Transverse colon (tissue), 4 donors: Measurements from ENCODE around the gene CDK11B. TPM values are rescaled to one million over a fixed set of nuclear protein-coding genes. Genes with fewer than 3 reads are reported as not detected.

Source experiments
- DNase-seq: peaks from one replicate; pipeline ENCODE4 v3.0.0-alpha.2; 2019
- H3K27ac ChIP-seq, 4 donors: fragments of 200-600 bp; sonication (generic); 2 replicates each; pipeline ENCODE4 v1.5.1; 2016 to 2018; ENCODE audit warnings: inconsistent platforms in 4 of 4
- H3K27me3 ChIP-seq: fragments of 200-600 bp; sonication (generic); 2 replicates; pipeline ENCODE4 v1.5.1; 2017; ENCODE audit warnings: inconsistent platforms
- H3K36me3 ChIP-seq, 4 donors: fragments of 200-600 bp; sonication (generic); 2 replicates each; pipeline ENCODE4 v1.5.1; 2017 to 2019; ENCODE audit warnings: inconsistent platforms in 4 of 4
- H3K4me1 ChIP-seq, 4 donors: fragments of 200-600 bp; sonication (generic); 2 replicates each; pipeline ENCODE4 v1.5.1; 2017 to 2020; ENCODE audit warnings: inconsistent platforms in 4 of 4
- H3K4me3 ChIP-seq, 4 donors: fragments of 200-600 bp; sonication (generic); 1 replicate in 1 of 4; 2 replicates in 3 of 4; pipeline versions ENCODE4 v1.5.1 to v1.6.1; 2017 to 2019; ENCODE audit warnings: inconsistent platforms in 4 of 4
- H3K9me3 ChIP-seq, 2 donors: fragments of 200-600 bp; sonication (generic); 2 replicates each; pipeline ENCODE4 v1.5.1; 2017 to 2019; ENCODE audit warnings: inconsistent platforms in 2 of 2
- CTCF ChIP-seq, 5 experiments: fragments of 200-600 bp in 3 of 5; fragments of 450-650 bp in 2 of 5; sonication (generic) in 3 of 5; IDR thresholded peaks; 1 replicate in 2 of 5; 2 replicates in 3 of 5; pipeline ENCODE4 v1.5.1; 2016 to 2017; ENCODE audit warnings: antibody characterized with exemption in 5 of 5, inconsistent platforms in 3 of 5, mild to moderate bottlenecking in 2 of 5, moderate library complexity in 1 of 5
- EP300 ChIP-seq: sonication (generic); formaldehyde crosslinking; IDR thresholded peaks from one replicate; pipeline ENCODE4 v1.6.1; 2017; ENCODE audit warnings: antibody characterized with exemption, low read depth
- POLR2A ChIP-seq: fragments of 450-650 bp; IDR thresholded peaks from one replicate; pipeline ENCODE4 v1.6.1; 2016; ENCODE audit warnings: antibody characterized with exemption, mild to moderate bottlenecking, moderate library complexity
- POLR2AphosphoS5 ChIP-seq, 3 donors: sonication (generic); formaldehyde crosslinking; IDR thresholded peaks; one replicate each; pipeline ENCODE4 v1.6.1; 2016; ENCODE audit warnings: antibody characterized with exemption in 3 of 3
- WGBS, 2 donors: methylation state at CpG; one replicate each; pipeline ENCODE4 v1.1.5; 2018; ENCODE audit warnings: low coverage in 1 of 2; 5-methylcytosine and 5-hydroxymethylcytosine counted together
- in situ Hi-C, 4 donors: fragments of 200-750 bp; cut with MboI; loops; one replicate each; pipeline versions ENCODE4 v1.15.0 to v1.15.1; 2017; ENCODE audit warnings: low sequenced_read_pairs in 3 of 4, low pct_ligation_motif_present in 1 of 4, low pct_unique_long_range_greater_than_20kb in 1 of 4
- intact Hi-C: fragments of 100-400 bp; cut with DNase I; formaldehyde crosslinking; loops from one replicate; pipeline ENCODE4 v1.15.1; 2023; ENCODE audit warnings: low total_unique reads
- total RNA-seq, 4 donors: library from RNA; depleted of rRNA; stranded (reverse); fragments of >200 nt; gene quantifications; one replicate each; pipeline ENCODE4 v1.1.0, GENCODE V29; 2016

The CDK11B gene
- total RNA-seq, 4 donors from 2014 or later, result 28.4 to 183 (median 60.5) TPM

- no peaks in the 10 kb centered on the region for H3K36me3 ChIP-seq
- peaks cover 45% of the 10 kb centered on the region for H3K27me3 ChIP-seq
- intact Hi-C loops (no loop called here), in situ Hi-C loops (no loop called here)
- H3K9me3 ChIP-seq, result no peaks in the 10 kb centered on the region
- H3K4me3 ChIP-seq, result no peak overlapping the region
- no peak overlapping the region for H3K27ac ChIP-seq
- H3K4me1 ChIP-seq, result peaks cover 5 to 11% (median 10%) of the 10 kb centered on the region in 4 donors
- 60% methylated on average over 13 of the region's 13 CpGs; no CpG with 5 or more reads in 1 of the 2 donors for WGBS, 2 donors
- TF ChIP-seq POLR2AphosphoS5 (IDR thresholded peaks at IDR 0.05), result no peak
- TF ChIP-seq EP300, result no peak
- no peak for TF ChIP-seq POLR2A
- TF ChIP-seq CTCF (IDR thresholded peaks at IDR 0.05), result no peak
- no peak for DNase-seq
Measured at GRCh38 chr1:1602968-1603506, 55.8 kb downstream of the CDK11B start.

- in situ Hi-C loops, result no loop called here
- whole genome bisulfite sequencing, 2 donors, result 38 to 55% methylated on average over 7 to 18 of the region's 18 CpGs
- Histone ChIP-seq H3K27ac (no peak overlapping the region), H3K9me3 (no peaks in the 10 kb centered on the region), H3K4me1 (peaks cover 5 to 14% (median 10%) of the 10 kb centered on the region in 4 donors), H3K4me3 (no peak overlapping the region), H3K27me3 (peaks cover 51% of the 10 kb centered on the region), H3K36me3 (no peaks in the 10 kb centered on the region)
- intact Hi-C loops, result no loop called here
- TF ChIP-seq POLR2A (no peak), CTCF (IDR thresholded peaks at IDR 0.05) (no peak), POLR2AphosphoS5 (IDR thresholded peaks at IDR 0.05) (no peak), EP300 (no peak)
- no peak for DNase-seq
Measured at GRCh38 chr1:1602304-1602967, 56.4 kb downstream of the CDK11B start.

- no peak overlapping the region for H3K27ac ChIP-seq
- DNase-seq, result no peak
- in situ Hi-C loops (no loop called here), intact Hi-C loops (no loop called here)
- H3K36me3 ChIP-seq, result no peaks in the 10 kb centered on the region
- 88 to 100% methylated on average over 4 to 11 of the region's 15 CpGs for WGBS, 2 donors
- peaks cover 5 to 15% (median 10%) of the 10 kb centered on the region in 4 donors for H3K4me1 ChIP-seq
- H3K27me3 ChIP-seq, result peaks cover 56% of the 10 kb centered on the region
- H3K4me3 ChIP-seq, result no peak overlapping the region
- TF ChIP-seq CTCF (IDR thresholded peaks at IDR 0.05) (no peak), EP300 (no peak), POLR2AphosphoS5 (IDR thresholded peaks at IDR 0.05) (no peak), POLR2A (no peak)
- H3K9me3 ChIP-seq, result no peaks in the 10 kb centered on the region
Measured at GRCh38 chr1:1601564-1602303, 57.1 kb downstream of the CDK11B start.

GRCh38 chr1:1600861-1601563, 57.8 kb downstream of the CDK11B start:
- DNase-seq, result no peak
- no peak for TF ChIP-seq EP300
- TF ChIP-seq POLR2A, result no peak
- TF ChIP-seq CTCF (IDR thresholded peaks at IDR 0.05), result no peak
- TF ChIP-seq POLR2AphosphoS5 (IDR thresholded peaks at IDR 0.05), result no peak
- intact Hi-C loops, result no loop called here
- Histone ChIP-seq H3K9me3 (no peaks in the 10 kb centered on the region), H3K36me3 (no peaks in the 10 kb centered on the region), H3K4me1 (peaks cover 5 to 15% (median 10%) of the 10 kb centered on the region in 4 donors), H3K27ac (no peak overlapping the region), H3K4me3 (no peak overlapping the region), H3K27me3 (peaks cover 63% of the 10 kb centered on the region)
- in situ Hi-C loops, result no loop called here
- 69% methylated on average over 17 of the region's 22 CpGs; no CpG with 5 or more reads in 1 of the 2 donors for WGBS, 2 donors
